Activated CD4-positive, alpha-beta T cell treated with anti-CD3 and anti-CD28 coated beads for 36 hours (primary cell): ENCODE measurements around the gene CDYL2. TPM values are rescaled to one million over a fixed set of nuclear protein-coding genes. Genes with fewer than 3 reads are reported as not detected.

Source experiments
- ATAC-seq: fragments of 200-7000 bp; cut with Tn5 transposase; one replicate; pipeline ENCODE4 v1.10.0; 2021; ENCODE audit warnings: mild to moderate bottlenecking, moderate library complexity
- CTCF ChIA-PET: fragments of 350-600 bp; sonication (Branson Sonifier 250); formaldehyde crosslinking; loops from one replicate; lab custom pipeline; 2021; ENCODE audit warnings: antibody characterized with exemption; lab: Charles Lee
- POLR2A ChIA-PET: fragments of 350-600 bp; sonication (Branson Sonifier 250); formaldehyde crosslinking; loops from one replicate; lab custom pipeline; 2021; ENCODE audit warnings: antibody characterized with exemption, inconsistent platforms; lab: Charles Lee
- DNase-seq: peaks from one replicate; pipeline ENCODE4 v3.0.0-alpha.2; 2020
- H3K27ac Mint-ChIP-seq: one replicate; pipeline ENCODE4 v1.8.0; 2021; ENCODE audit warnings: mixed read lengths
- H3K27me3 Mint-ChIP-seq: one replicate; pipeline ENCODE4 v1.8.0; 2021; ENCODE audit warnings: mixed read lengths
- H3K36me3 Mint-ChIP-seq: one replicate; pipeline ENCODE4 v1.8.0; 2021; ENCODE audit warnings: low read depth, mixed read lengths
- H3K4me1 Mint-ChIP-seq: one replicate; pipeline ENCODE4 v1.8.0; 2021; ENCODE audit warnings: mixed read lengths
- H3K4me3 Mint-ChIP-seq: one replicate; pipeline ENCODE4 v1.8.0; 2021; ENCODE audit warnings: mild to moderate bottlenecking, moderate library complexity, mixed read lengths
- H3K9me3 Mint-ChIP-seq: one replicate; pipeline ENCODE4 v1.8.0; 2021; ENCODE audit warnings: low read depth, mixed read lengths
- intact Hi-C, 2 experiments: fragments of 100-400 bp; cut with DNase I in 1 of 2; cut with micrococcal nuclease in 1 of 2; formaldehyde crosslinking; loops; one replicate each; pipeline versions ENCODE4 v1.14.2 to v1.15.1; 2022 to 2024; cut with DNase I, micrococcal nuclease
- total RNA-seq, 2 experiments: library from RNA; stranded (reverse); gene quantifications; one replicate each; pipeline ENCODE4 v1.2.3, GENCODE V29; 2021

CDYL2 gene
- total RNA-seq, 2 experiments from 2014 or later, result 17.6 to 21.5 TPM

- peaks cover 10% of the 10 kb centered on the region for H3K9me3 Mint-ChIP-seq
- H3K4me3 Mint-ChIP-seq, result no peak overlapping the region
- POLR2A ChIA-PET, result interaction anchor here (0.6 kb wide), 1 partner anchor 228 kb away, joined by 5 read pairs; no protein-coding TSS in a partner anchor
- DNase-seq (no peak), ATAC-seq (no peak)
- H3K4me1 Mint-ChIP-seq, result peaks cover 9% of the 10 kb centered on the region
- intact Hi-C loops, result no loop called here
- no peaks in the 10 kb centered on the region for H3K27me3 Mint-ChIP-seq
- CTCF ChIA-PET, result interaction anchor here (0.6 to 1.0 kb wide), 3 partner anchors 32 to 75 kb away, joined by 3 read pairs; no protein-coding TSS in a partner anchor
- H3K36me3 Mint-ChIP-seq, result peaks cover 23% of the 10 kb centered on the region
- no peak overlapping the region for H3K27ac Mint-ChIP-seq
Measured at GRCh38 chr16:80608946-80609345, 195.5 kb downstream of the CDYL2 start.

GRCh38 chr16:80607204-80607603, 197.2 kb downstream of the CDYL2 start:
- no peak overlapping the region for H3K27ac Mint-ChIP-seq
- ChIA-PET CTCF (interaction anchor here (0.7 kb wide), 1 partner anchor 347 kb away, joined by 3 read pairs; no protein-coding TSS in a partner anchor), POLR2A (no interaction called here)
- DNase-seq (no peak), ATAC-seq (no peak)
- intact Hi-C loops, result no loop called here
- no peak overlapping the region for H3K4me3 Mint-ChIP-seq
- peaks cover 26% of the 10 kb centered on the region for H3K36me3 Mint-ChIP-seq
- H3K9me3 Mint-ChIP-seq, result peaks cover 10% of the 10 kb centered on the region
- H3K4me1 Mint-ChIP-seq, result peaks cover 9% of the 10 kb centered on the region
- H3K27me3 Mint-ChIP-seq, result no peaks in the 10 kb centered on the region

- H3K4me1 Mint-ChIP-seq, result peaks cover 9% of the 10 kb centered on the region
- intact Hi-C loops, result no loop called here
- no peak overlapping the region for H3K4me3 Mint-ChIP-seq
- peak overlapping the region; percentile 13 for H3K27ac Mint-ChIP-seq
- DNase-seq, result no peak
- POLR2A ChIA-PET, result no interaction called here
- CTCF ChIA-PET, result no interaction called here
- no peak for ATAC-seq
- H3K9me3 Mint-ChIP-seq, result peaks cover 10% of the 10 kb centered on the region
- H3K27me3 Mint-ChIP-seq, result no peaks in the 10 kb centered on the region
- H3K36me3 Mint-ChIP-seq, result peaks cover 26% of the 10 kb centered on the region
Measured at GRCh38 chr16:80606221-80606766, 198.1 kb downstream of the CDYL2 start.

GRCh38 chr16:80604600-80605355, 199.6 kb downstream of the CDYL2 start:
- intact Hi-C loops, result no loop called here
- Mint-ChIP-seq H3K4me3 (no peak overlapping the region), H3K27ac (no peak overlapping the region), H3K4me1 (peaks cover 9% of the 10 kb centered on the region), H3K36me3 (peaks cover 26% of the 10 kb centered on the region), H3K9me3 (peaks cover 10% of the 10 kb centered on the region), H3K27me3 (no peaks in the 10 kb centered on the region)
- ATAC-seq, result peak; percentile 58
- CTCF ChIA-PET, result no interaction called here
- no peak for DNase-seq
- POLR2A ChIA-PET, result no interaction called here

GRCh38 chr16:80602894-80603293, 201.5 kb downstream of the CDYL2 start:
- CTCF ChIA-PET, result no interaction called here
- no peak overlapping the region for H3K27ac Mint-ChIP-seq
- POLR2A ChIA-PET, result no interaction called here
- intact Hi-C loops, result no loop called here
- peaks cover 10% of the 10 kb centered on the region for H3K9me3 Mint-ChIP-seq
- H3K4me3 Mint-ChIP-seq, result no peak overlapping the region
- ATAC-seq (no peak), DNase-seq (no peak)
- H3K36me3 Mint-ChIP-seq, result peaks cover 20% of the 10 kb centered on the region
- peaks cover 9% of the 10 kb centered on the region for H3K4me1 Mint-ChIP-seq
- no peaks in the 10 kb centered on the region for H3K27me3 Mint-ChIP-seq

- POLR2A ChIA-PET, result no interaction called here
- peaks cover 5% of the 10 kb centered on the region for H3K36me3 Mint-ChIP-seq
- intact Hi-C loops, result no loop called here
- peaks cover 6% of the 10 kb centered on the region for H3K27me3 Mint-ChIP-seq
- DNase-seq, result no peak
- peaks cover 6% of the 10 kb centered on the region for H3K9me3 Mint-ChIP-seq
- H3K4me3 Mint-ChIP-seq, result no peak overlapping the region
- CTCF ChIA-PET, result interaction anchor here (0.6 kb wide), 1 partner anchor 258 kb away, joined by 3 read pairs; no protein-coding TSS in a partner anchor
- H3K4me1 Mint-ChIP-seq, result peaks cover 1% of the 10 kb centered on the region
- H3K27ac Mint-ChIP-seq, result no peak overlapping the region
- no peak for ATAC-seq
Measured at GRCh38 chr16:80601182-80601581, 203.2 kb downstream of the CDYL2 start.

GRCh38 chr16:80599466-80599865, 204.9 kb downstream of the CDYL2 start:
- no peak for DNase-seq
- no peaks in the 10 kb centered on the region for H3K4me1 Mint-ChIP-seq
- no peak overlapping the region for H3K27ac Mint-ChIP-seq
- no peak for ATAC-seq
- ChIA-PET POLR2A (interaction anchor here (0.6 kb wide), 1 partner anchor 142 kb away, joined by 3 read pairs; no protein-coding TSS in a partner anchor), CTCF (interaction anchor here (1.1 to 1.2 kb wide), 2 partner anchors 58 to 226 kb away, joined by 3 read pairs; no protein-coding TSS in a partner anchor)
- H3K4me3 Mint-ChIP-seq, result no peak overlapping the region
- peaks cover 7% of the 10 kb centered on the region for H3K27me3 Mint-ChIP-seq
- intact Hi-C loops, result no loop called here
- peaks cover 4% of the 10 kb centered on the region for H3K36me3 Mint-ChIP-seq
- peaks cover 8% of the 10 kb centered on the region for H3K9me3 Mint-ChIP-seq

GRCh38 chr16:80596507-80597207, 207.7 kb downstream of the CDYL2 start:
- peaks cover 10% of the 10 kb centered on the region for H3K9me3 Mint-ChIP-seq
- intact Hi-C loops, result no loop called here
- H3K4me3 Mint-ChIP-seq, result no peak overlapping the region
- no peak for ATAC-seq
- peaks cover 8% of the 10 kb centered on the region for H3K4me1 Mint-ChIP-seq
- ChIA-PET POLR2A (no interaction called here), CTCF (no interaction called here)
- H3K27ac Mint-ChIP-seq, result no peak overlapping the region
- no peak for DNase-seq
- H3K27me3 Mint-ChIP-seq, result peaks cover 11% of the 10 kb centered on the region
- no peaks in the 10 kb centered on the region for H3K36me3 Mint-ChIP-seq

- no peak for DNase-seq
- no peak for ATAC-seq
- Mint-ChIP-seq H3K4me3 (no peak overlapping the region), H3K27me3 (peaks cover 11% of the 10 kb centered on the region), H3K27ac (no peak overlapping the region), H3K4me1 (peaks cover 21% of the 10 kb centered on the region), H3K36me3 (no peaks in the 10 kb centered on the region), H3K9me3 (peaks cover 10% of the 10 kb centered on the region)
- POLR2A ChIA-PET, result no interaction called here
- intact Hi-C loops, result no loop called here
- CTCF ChIA-PET, result no interaction called here
Measured at GRCh38 chr16:80594756-80595155, 209.6 kb downstream of the CDYL2 start.

GRCh38 chr16:80592273-80592672, 212.1 kb downstream of the CDYL2 start:
- intact Hi-C loops, result no loop called here
- Mint-ChIP-seq H3K36me3 (no peaks in the 10 kb centered on the region), H3K27ac (no peak overlapping the region), H3K27me3 (peaks cover 13% of the 10 kb centered on the region), H3K4me1 (peaks cover 21% of the 10 kb centered on the region), H3K4me3 (no peak overlapping the region), H3K9me3 (peaks cover 10% of the 10 kb centered on the region)
- CTCF ChIA-PET, result no interaction called here
- ATAC-seq (no peak), DNase-seq (no peak)
- POLR2A ChIA-PET, result no interaction called here

GRCh38 chr16:80591071-80591915, 213.1 kb downstream of the CDYL2 start:
- intact Hi-C loops, result no loop called here
- Mint-ChIP-seq H3K4me1 (peaks cover 22% of the 10 kb centered on the region), H3K27me3 (peaks cover 10% of the 10 kb centered on the region), H3K36me3 (no peaks in the 10 kb centered on the region), H3K9me3 (peaks cover 5% of the 10 kb centered on the region), H3K27ac (peak overlapping the region; percentile 11), H3K4me3 (peak overlapping the region; percentile 2)
- peak; percentile 30 for DNase-seq
- ChIA-PET CTCF (interaction anchor here (1.1 to 1.2 kb wide), 2 partner anchors 19 to 64 kb away, joined by 4 to 5 read pairs; no protein-coding TSS in a partner anchor), POLR2A (interaction anchor here (1.6 kb wide), 1 partner anchor 11 kb away, joined by 8 read pairs; no protein-coding TSS in a partner anchor)
- ATAC-seq, result peak; percentile 80
